Measurements from ENCODE around the gene VPS37B. TPM values are rescaled to one million over a fixed set of nuclear protein-coding genes. Genes with fewer than 3 reads are reported as not detected.

Gene VPS37B
- polyA plus RNA-seq, 1 of the 3 experiments (the other 2 are of a cell fraction): 41.1 TPM

- ChIA-PET CTCF (interaction anchor here (0.6 to 7.7 kb wide), 7 partner anchors 10 to 207 kb away, joined by 3 to 38 read pairs (median 3); partner anchors contain the start of gene HIP1R), POLR2A (no interaction called here)
- Histone ChIP-seq H3K36me3 (replicated peaks in 1 of 2; ENCODE audit: control insufficient read depth in 1 of 2, insufficient read depth in 2 of 2, low read length in 1 of 2) (no peaks in the 10 kb centered on the region), H3K9me2 (no peaks in the 10 kb centered on the region), H4K20me1 (ENCODE audit: insufficient read depth) (no peaks in the 10 kb centered on the region), H3K79me2 (ENCODE audit: insufficient read depth) (no peaks in the 10 kb centered on the region), H3K9ac (0 out of 2 replicates have a peak overlapping the region, but pooled peaks have one; percentile 7), H3K27me3 (ENCODE audit: insufficient read depth) (no peaks in the 10 kb centered on the region), H3F3A (replicated peaks; ENCODE audit: insufficient read depth) (no peaks in the 10 kb centered on the region), H2AFZ (ENCODE audit: low read depth) (peak overlapping the region; percentile 68; the same call in 1 of the 2 replicates), H3K9me3 (no peaks in the 10 kb centered on the region), H3K27ac (ENCODE audit: low read depth in 2 of 2, low read length in 1 of 2) (no peak overlapping the region), H3K4me2 (peak overlapping the region; percentile 64), H3K4me1 (ENCODE audit: control insufficient read depth in 1 of 2, insufficient read depth in 2 of 2, low read depth in 1 of 2, low read length in 1 of 2) (no peaks in the 10 kb centered on the region), H3K4me3 (ENCODE audit: low read depth in 2 of 2, low read length in 1 of 2) (peak overlapping the region; percentile 36 to 58)
- peak; percentile 48 for DNase-seq
- TF ChIP-seq RAD21 (IDR thresholded peaks at IDR 0.05; ENCODE audit: low read length) (no peak), CTCF (IDR thresholded peaks at IDR 0.05) (no peak), PBX3 (IDR thresholded peaks at IDR 0.05) (no peak), ZBTB33 (IDR thresholded peaks at IDR 0.05; ENCODE audit: borderline replicate concordance, low read depth) (no peak), JUND (IDR thresholded peaks at IDR 0.05) (no peak), TCF12 (IDR thresholded peaks at IDR 0.05) (no peak), TEAD4 (IDR thresholded peaks at IDR 0.05; ENCODE audit: borderline replicate concordance, insufficient read depth) (no peak), EZH2phosphoT487 (IDR thresholded peaks at IDR 0.05; ENCODE audit: borderline replicate concordance, low read depth) (no peak), GABPA (IDR thresholded peaks at IDR 0.05; ENCODE audit: low read depth) (no peak), GATA2 (CRISPR knock-in tag; IDR thresholded peaks at IDR 0.05) (no peak), CHD2 (IDR thresholded peaks at IDR 0.05; ENCODE audit: low read length, partially characterized antibody) (no peak), NRF1 (IDR thresholded peaks at IDR 0.05; ENCODE audit: low read depth, low read length) (no peak), FOXM1 (IDR thresholded peaks at IDR 0.05; ENCODE audit: low read depth) (no peak), ELF1 (IDR thresholded peaks at IDR 0.05) (no peak), NFIC (IDR thresholded peaks at IDR 0.05; ENCODE audit: borderline replicate concordance) (no peak), SMC3 (IDR thresholded peaks at IDR 0.05; ENCODE audit: low read depth, low read length) (no peak)
- TF ChIP-seq, protein P1, sequence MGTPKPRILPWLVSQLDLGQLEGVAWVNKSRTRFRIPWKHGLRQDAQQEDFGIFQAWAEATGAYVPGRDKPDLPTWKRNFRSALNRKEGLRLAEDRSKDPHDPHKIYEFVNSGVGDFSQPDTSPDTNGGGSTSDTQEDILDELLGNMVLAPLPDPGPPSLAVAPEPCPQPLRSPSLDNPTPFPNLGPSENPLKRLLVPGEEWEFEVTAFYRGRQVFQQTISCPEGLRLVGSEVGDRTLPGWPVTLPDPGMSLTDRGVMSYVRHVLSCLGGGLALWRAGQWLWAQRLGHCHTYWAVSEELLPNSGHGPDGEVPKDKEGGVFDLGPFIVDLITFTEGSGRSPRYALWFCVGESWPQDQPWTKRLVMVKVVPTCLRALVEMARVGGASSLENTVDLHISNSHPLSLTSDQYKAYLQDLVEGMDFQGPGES (IDR thresholded peaks at IDR 0.05; ENCODE audit: low read depth, low read length): no peak
- TF ChIP-seq, protein P2, sequence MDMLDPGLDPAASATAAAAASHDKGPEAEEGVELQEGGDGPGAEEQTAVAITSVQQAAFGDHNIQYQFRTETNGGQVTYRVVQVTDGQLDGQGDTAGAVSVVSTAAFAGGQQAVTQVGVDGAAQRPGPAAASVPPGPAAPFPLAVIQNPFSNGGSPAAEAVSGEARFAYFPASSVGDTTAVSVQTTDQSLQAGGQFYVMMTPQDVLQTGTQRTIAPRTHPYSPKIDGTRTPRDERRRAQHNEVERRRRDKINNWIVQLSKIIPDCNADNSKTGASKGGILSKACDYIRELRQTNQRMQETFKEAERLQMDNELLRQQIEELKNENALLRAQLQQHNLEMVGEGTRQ (IDR thresholded peaks at IDR 0.05; ENCODE audit: borderline replicate concordance, low read depth, low read length): no peak
- TF ChIP-seq, protein P3, sequence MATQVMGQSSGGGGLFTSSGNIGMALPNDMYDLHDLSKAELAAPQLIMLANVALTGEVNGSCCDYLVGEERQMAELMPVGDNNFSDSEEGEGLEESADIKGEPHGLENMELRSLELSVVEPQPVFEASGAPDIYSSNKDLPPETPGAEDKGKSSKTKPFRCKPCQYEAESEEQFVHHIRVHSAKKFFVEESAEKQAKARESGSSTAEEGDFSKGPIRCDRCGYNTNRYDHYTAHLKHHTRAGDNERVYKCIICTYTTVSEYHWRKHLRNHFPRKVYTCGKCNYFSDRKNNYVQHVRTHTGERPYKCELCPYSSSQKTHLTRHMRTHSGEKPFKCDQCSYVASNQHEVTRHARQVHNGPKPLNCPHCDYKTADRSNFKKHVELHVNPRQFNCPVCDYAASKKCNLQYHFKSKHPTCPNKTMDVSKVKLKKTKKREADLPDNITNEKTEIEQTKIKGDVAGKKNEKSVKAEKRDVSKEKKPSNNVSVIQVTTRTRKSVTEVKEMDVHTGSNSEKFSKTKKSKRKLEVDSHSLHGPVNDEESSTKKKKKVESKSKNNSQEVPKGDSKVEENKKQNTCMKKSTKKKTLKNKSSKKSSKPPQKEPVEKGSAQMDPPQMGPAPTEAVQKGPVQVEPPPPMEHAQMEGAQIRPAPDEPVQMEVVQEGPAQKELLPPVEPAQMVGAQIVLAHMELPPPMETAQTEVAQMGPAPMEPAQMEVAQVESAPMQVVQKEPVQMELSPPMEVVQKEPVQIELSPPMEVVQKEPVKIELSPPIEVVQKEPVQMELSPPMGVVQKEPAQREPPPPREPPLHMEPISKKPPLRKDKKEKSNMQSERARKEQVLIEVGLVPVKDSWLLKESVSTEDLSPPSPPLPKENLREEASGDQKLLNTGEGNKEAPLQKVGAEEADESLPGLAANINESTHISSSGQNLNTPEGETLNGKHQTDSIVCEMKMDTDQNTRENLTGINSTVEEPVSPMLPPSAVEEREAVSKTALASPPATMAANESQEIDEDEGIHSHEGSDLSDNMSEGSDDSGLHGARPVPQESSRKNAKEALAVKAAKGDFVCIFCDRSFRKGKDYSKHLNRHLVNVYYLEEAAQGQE (IDR thresholded peaks at IDR 0.05; ENCODE audit: low read depth, low read length): no peak
- WGBS (ENCODE audit: low lambda C conversion rate): 22% methylated on average over 22 of the region's 22 CpGs
Measured at GRCh38 chr12:122825773-122826724, 69.9 kb downstream of the VPS37B start.

All from SK-N-SH (cell line).